T-helper 1 cell (primary cell): ENCODE results near the gene CTNNBIP1.
A peak's percentile ranks its signal among the peaks of the same experiment; 100 is the strongest.

ENCODE experiments used
- DNase-seq, 5 donors: peaks; one replicate each; pipeline ENCODE4 v3.0.0-alpha.2; 2012 to 2020

Gene CTNNBIP1

GRCh38 chr1:9903801-9904527, 6.1 kb downstream of the CTNNBIP1 start:
- DNase-seq: peak in 1 of 5 donors; percentile 57

- DNase-seq: no peak
These were observed 8.0 kb downstream of the CTNNBIP1 start for GRCh38 chr1:9902060-9902452.

GRCh38 chr1:9901148-9902059, 8.7 kb downstream of the CTNNBIP1 start:
- DNase-seq: no peak

GRCh38 chr1:9900142-9901043, 9.7 kb downstream of the CTNNBIP1 start:
- no peak for DNase-seq

- no peak for DNase-seq
These were observed 16.0 kb downstream of the CTNNBIP1 start for GRCh38 chr1:9894115-9894514.

- no peak for DNase-seq
These were observed 17.2 kb downstream of the CTNNBIP1 start for GRCh38 chr1:9892563-9893528.

GRCh38 chr1:9891207-9891606, 18.9 kb downstream of the CTNNBIP1 start:
- DNase-seq: no peak

- DNase-seq: no peak
These were observed 19.8 kb downstream of the CTNNBIP1 start for GRCh38 chr1:9890224-9890731.

GRCh38 chr1:9889411-9889810, 20.7 kb downstream of the CTNNBIP1 start:
- no peak for DNase-seq

- DNase-seq: no peak
These were observed 21.2 kb downstream of the CTNNBIP1 start for GRCh38 chr1:9888886-9889285.

GRCh38 chr1:9887070-9887469, 23.0 kb downstream of the CTNNBIP1 start:
- no peak for DNase-seq

GRCh38 chr1:9886092-9886742, 23.9 kb downstream of the CTNNBIP1 start:
- no peak for DNase-seq

GRCh38 chr1:9884805-9885204, 25.3 kb downstream of the CTNNBIP1 start:
- no peak for DNase-seq

GRCh38 chr1:9883585-9884449, 26.3 kb downstream of the CTNNBIP1 start:
- DNase-seq: no peak

- DNase-seq: no peak
These were observed 27.1 kb downstream of the CTNNBIP1 start for GRCh38 chr1:9882945-9883303.

- DNase-seq: no peak
These were observed 27.6 kb downstream of the CTNNBIP1 start for GRCh38 chr1:9882296-9882944.

GRCh38 chr1:9881838-9882249, 28.2 kb downstream of the CTNNBIP1 start:
- DNase-seq: no peak

GRCh38 chr1:9878404-9878803, 31.7 kb downstream of the CTNNBIP1 start:
- DNase-seq: no peak

- no peak for DNase-seq
These were observed 32.1 kb downstream of the CTNNBIP1 start for GRCh38 chr1:9877962-9878361.
